B cell (primary cell): ENCODE data around the gene ABHD14A. TPM values are rescaled to one million over a fixed set of nuclear protein-coding genes. Genes with fewer than 3 reads are reported as not detected.

ENCODE experiments used
- ATAC-seq: fragments of 200-7000 bp; cut with Tn5 transposase; one replicate; pipeline ENCODE4 v1.10.0; 2021; ENCODE audit warnings: low read depth, mild to moderate bottlenecking, moderate number of reproducible peaks, moderate library complexity
- CTCF ChIA-PET: fragments of 350-600 bp; sonication (Branson Sonifier 250); formaldehyde crosslinking; loops from one replicate; lab custom pipeline; 2021; ENCODE audit warnings: antibody characterized with exemption, inconsistent platforms; lab: Charles Lee
- POLR2A ChIA-PET: fragments of 350-600 bp; sonication (Branson Sonifier 250); formaldehyde crosslinking; loops from one replicate; lab custom pipeline; 2021; ENCODE audit warnings: antibody characterized with exemption; lab: Charles Lee
- DNase-seq: peaks from one replicate; pipeline ENCODE4 v3.0.0; 2013
- H2AFZ ChIP-seq: 2 replicates; pipeline ENCODE4 v1.6.1; 2012; ENCODE audit warnings: mild to moderate bottlenecking, low read depth, low read length; ENCODE audit not compliant: insufficient read depth, poor library complexity, severe bottlenecking
- H3K27ac ChIP-seq, 2 donors: 1 replicate in 1 of 2; 2 replicates in 1 of 2; pipeline ENCODE4 v1.5.1; 2012 to 2013; ENCODE audit warnings: low read length in 2 of 2, mild to moderate bottlenecking in 2 of 2, moderate library complexity in 1 of 2
- H3K27me3 ChIP-seq, 4 experiments: fragments of 200-600 bp in 1 of 4; sonication (generic) in 1 of 4; replicated peaks in 1 of 4; 1 replicate in 2 of 4; 2 replicates in 2 of 4; pipeline versions ENCODE4 v1.6.1 to v1.7.0; 2013 to 2016; ENCODE audit warnings: low read length in 3 of 4, mild to moderate bottlenecking in 2 of 4, mixed read lengths in 1 of 4, moderate library complexity in 1 of 4; ENCODE audit not compliant: insufficient read depth in 4 of 4, control insufficient read depth in 3 of 4; ENCODE audit errors: control extremely low read depth in 1 of 4
- H3K36me3 ChIP-seq, 2 experiments: replicated peaks in 1 of 2; 1 replicate in 1 of 2; 2 replicates in 1 of 2; pipeline versions ENCODE4 v1.6.1 to v1.7.1; 2013; ENCODE audit warnings: low read length in 1 of 2; ENCODE audit not compliant: insufficient read depth in 2 of 2, control insufficient read depth in 1 of 2; ENCODE audit errors: control extremely low read depth in 1 of 2, extremely low read depth in 1 of 2
- H3K4me1 ChIP-seq, 2 donors: fragments of 200-600 bp in 1 of 2; sonication (generic) in 1 of 2; 1 replicate in 1 of 2; 2 replicates in 1 of 2; pipeline versions ENCODE4 v1.5.1 to v1.6.1; 2013 to 2017; ENCODE audit warnings: low read length in 2 of 2; ENCODE audit not compliant: control insufficient read depth in 2 of 2, insufficient read depth in 2 of 2
- H3K4me2 ChIP-seq: replicated peaks from 2 replicates; pipeline ENCODE3; 2012; ENCODE audit warnings: mild to moderate bottlenecking, low read depth, low read length; ENCODE audit not compliant: poor library complexity, severe bottlenecking
- H3K4me3 ChIP-seq, 5 experiments: fragments of 200-600 bp in 1 of 5; sonication (generic) in 1 of 5; 1 replicate in 3 of 5; 2 replicates in 2 of 5; pipeline versions ENCODE4 v1.5.1 to v1.7.0; 2011 to 2016; ENCODE audit warnings: low read length in 4 of 5, mild to moderate bottlenecking in 4 of 5, low read depth in 2 of 5, control low read depth in 1 of 5, moderate library complexity in 1 of 5; ENCODE audit not compliant: insufficient read depth in 1 of 5; ENCODE audit errors: control extremely low read depth in 1 of 5, extremely low read depth in 1 of 5
- H3K79me2 ChIP-seq: fragments of 200-600 bp; sonication (generic); one replicate; pipeline ENCODE4 v1.6.0; 2016; ENCODE audit warnings: low read length; ENCODE audit not compliant: control insufficient read depth, insufficient read depth
- H3K9ac ChIP-seq: fragments of 200-600 bp; sonication (generic); 2 replicates; pipeline ENCODE4 v1.6.1; 2017; ENCODE audit warnings: mild to moderate bottlenecking, low read length, moderate library complexity
- H3K9me3 ChIP-seq, 3 donors: one replicate each; pipeline versions ENCODE4 v1.6.1 to v1.7.1; 2013; ENCODE audit warnings: low read length in 2 of 3; ENCODE audit not compliant: control insufficient read depth in 2 of 3, insufficient read depth in 1 of 3; ENCODE audit errors: control extremely low read depth in 1 of 3
- H4K20me1 ChIP-seq: 2 replicates; pipeline ENCODE4 v1.6.0; 2012; ENCODE audit warnings: mild to moderate bottlenecking, low read length; ENCODE audit not compliant: insufficient read depth, control insufficient read depth, poor library complexity, severe bottlenecking
- H3K27ac Mint-ChIP-seq: one replicate; pipeline ENCODE4 v1.8.0; 2021; ENCODE audit warnings: mixed read lengths
- H3K27me3 Mint-ChIP-seq: one replicate; pipeline ENCODE4 v1.8.0; 2021; ENCODE audit warnings: mixed read lengths
- H3K4me1 Mint-ChIP-seq: one replicate; pipeline ENCODE4 v1.8.0; 2021; ENCODE audit warnings: mixed read lengths
- H3K4me3 Mint-ChIP-seq: one replicate; pipeline ENCODE4 v1.8.0; 2021; ENCODE audit warnings: mixed read lengths
- H3K9me3 Mint-ChIP-seq: one replicate; pipeline ENCODE4 v1.8.0; 2022; ENCODE audit warnings: mixed read lengths; ENCODE audit not compliant: insufficient read depth
- EZH2 ChIP-seq: IDR thresholded peaks from 2 replicates; pipeline ENCODE4 v1.6.1; 2012; ENCODE audit warnings: borderline replicate concordance, low read depth, mild to moderate bottlenecking, moderate library complexity, low read length; ENCODE audit not compliant: insufficient read depth, poor library complexity, severe bottlenecking
- WGBS: methylation state at CpG from one replicate; pipeline ENCODE4 v1.1.5; 2013; ENCODE audit warnings: missing lambda C conversion rate; ENCODE audit not compliant: insufficient coverage; 5-methylcytosine and 5-hydroxymethylcytosine counted together
- intact Hi-C: fragments of 100-400 bp; cut with micrococcal nuclease; formaldehyde crosslinking; loops from one replicate; pipeline ENCODE4 v1.10.0; 2022
- polyA plus RNA-seq: library from polyadenylated mRNA; depleted of rRNA; stranded (reverse); fragments of >200 nt; gene quantifications from 2 replicates; pipeline ENCODE4 v1.2.3, GENCODE V29; 2012
- total RNA-seq, 2 donors: library from RNA; stranded (reverse); fragments of 120-200 nt in 1 of 2; gene quantifications; 1 replicate in 1 of 2; 2 replicates in 1 of 2; pipeline versions ENCODE4 v1.2.3 to v1.2.4, GENCODE V29; 2013 to 2022
- TF ChIP-seq, protein P1 (sequence below): fragments of 200-600 bp; IDR thresholded peaks from one replicate; pipeline ENCODE4 v1.8.0; 2022; ENCODE audit warnings: antibody characterized with exemption, mild to moderate bottlenecking

ABHD14A gene
- total and polyA plus RNA-seq, 2 donors (not counting 1 experiment from before 2014, with no cell fraction given) = 11.9 to 28.8 TPM

DNA sequence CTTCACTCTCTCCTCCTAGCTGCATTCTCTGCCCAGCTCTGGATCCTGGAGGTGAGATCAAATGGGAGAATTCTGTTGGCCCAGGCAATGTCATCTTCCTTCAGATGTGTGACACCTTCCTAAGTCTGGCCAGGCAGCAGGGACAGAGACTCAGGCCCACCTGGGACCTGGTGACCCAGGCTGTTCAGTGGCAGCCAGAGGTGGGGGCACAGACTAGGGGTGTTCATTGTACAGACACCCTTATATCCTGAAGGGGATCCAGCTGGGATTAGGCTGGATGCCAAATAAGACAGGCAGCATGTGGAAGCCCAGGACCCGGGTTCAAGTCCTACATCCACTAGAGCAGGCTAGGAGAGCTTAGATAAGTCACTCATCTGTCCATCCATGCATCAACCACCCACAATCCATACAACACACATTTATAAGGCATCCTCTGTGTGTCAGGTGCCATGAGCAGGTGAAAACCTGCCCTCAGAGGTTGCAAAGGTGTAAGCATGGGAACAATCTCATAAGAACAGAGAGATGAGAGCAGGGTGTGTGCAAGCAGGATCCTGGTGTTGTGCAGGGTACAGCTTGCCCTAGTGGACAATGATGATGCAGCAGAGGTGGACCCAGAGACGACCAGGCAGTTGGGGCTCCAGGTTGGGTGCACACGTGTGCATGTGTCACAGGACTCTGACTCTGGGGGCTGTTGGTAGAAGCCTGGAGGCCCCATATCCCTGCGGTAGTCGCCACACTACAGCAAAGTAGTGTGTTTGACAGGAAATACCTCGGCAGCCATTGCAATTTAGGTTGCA, 39.1 kb downstream of the ABHD14A start:
- no peaks in the 10 kb centered on the region for H3K79me2 ChIP-seq
- CTCF ChIA-PET = interaction anchor here (0.9 to 1.8 kb wide), 3 partner anchors 11 to 40 kb away, joined by 3 to 5 read pairs (median 4); no protein-coding TSS in a partner anchor
- no peak overlapping the region for H3K9ac ChIP-seq

DNA sequence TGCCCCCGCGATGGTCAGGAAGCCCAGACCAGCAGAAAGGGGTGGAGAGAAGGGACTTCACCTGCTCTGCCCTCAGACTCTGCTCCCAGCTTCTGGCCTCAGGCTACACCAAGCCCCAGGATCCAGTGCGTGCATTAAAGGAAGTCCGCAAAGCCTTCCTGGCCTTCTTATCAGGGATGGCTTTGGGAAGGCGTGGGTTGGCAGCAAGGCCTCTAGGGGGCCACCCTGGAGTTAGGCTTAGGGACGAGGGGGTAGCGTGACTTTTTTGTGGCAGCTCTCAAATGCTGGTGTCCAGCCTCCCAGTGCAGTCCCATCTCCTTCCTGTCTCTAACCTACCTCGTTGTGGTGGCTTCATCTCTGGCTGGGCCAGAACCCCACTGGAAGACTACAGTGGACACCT, 39.7 kb downstream of the ABHD14A start:
- CTCF ChIA-PET = interaction anchor here (0.9 kb wide), 1 partner anchor 12 kb away, joined by 3 read pairs; no protein-coding TSS in a partner anchor

More for the DNA sequence above, 39.1 kb downstream of the ABHD14A start:
- TF ChIP-seq, protein P1, sequence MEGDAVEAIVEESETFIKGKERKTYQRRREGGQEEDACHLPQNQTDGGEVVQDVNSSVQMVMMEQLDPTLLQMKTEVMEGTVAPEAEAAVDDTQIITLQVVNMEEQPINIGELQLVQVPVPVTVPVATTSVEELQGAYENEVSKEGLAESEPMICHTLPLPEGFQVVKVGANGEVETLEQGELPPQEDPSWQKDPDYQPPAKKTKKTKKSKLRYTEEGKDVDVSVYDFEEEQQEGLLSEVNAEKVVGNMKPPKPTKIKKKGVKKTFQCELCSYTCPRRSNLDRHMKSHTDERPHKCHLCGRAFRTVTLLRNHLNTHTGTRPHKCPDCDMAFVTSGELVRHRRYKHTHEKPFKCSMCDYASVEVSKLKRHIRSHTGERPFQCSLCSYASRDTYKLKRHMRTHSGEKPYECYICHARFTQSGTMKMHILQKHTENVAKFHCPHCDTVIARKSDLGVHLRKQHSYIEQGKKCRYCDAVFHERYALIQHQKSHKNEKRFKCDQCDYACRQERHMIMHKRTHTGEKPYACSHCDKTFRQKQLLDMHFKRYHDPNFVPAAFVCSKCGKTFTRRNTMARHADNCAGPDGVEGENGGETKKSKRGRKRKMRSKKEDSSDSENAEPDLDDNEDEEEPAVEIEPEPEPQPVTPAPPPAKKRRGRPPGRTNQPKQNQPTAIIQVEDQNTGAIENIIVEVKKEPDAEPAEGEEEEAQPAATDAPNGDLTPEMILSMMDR = no peak
- TF ChIP-seq EZH2 = no peak
- Histone ChIP-seq H3K4me3 (no peak overlapping the region), H3K27me3 (peaks cover 0 to 3% (median 0%) of the 10 kb centered on the region in 4 experiments), H3K9me3 (no peaks in the 10 kb centered on the region), H3K4me2 (no peak overlapping the region), H3K4me1 (no peaks in the 10 kb centered on the region), H2AFZ (no peak overlapping the region), H3K36me3 (no peaks in the 10 kb centered on the region), H3K27ac (no peak overlapping the region), H4K20me1 (no peaks in the 10 kb centered on the region)
- 92% methylated on average over 5 of the region's 6 CpGs for WGBS
- Mint-ChIP-seq H3K4me1 (no peaks in the 10 kb centered on the region), H3K4me3 (no peak overlapping the region), H3K27me3 (peaks cover 3% of the 10 kb centered on the region), H3K9me3 (no peaks in the 10 kb centered on the region), H3K27ac (no peak overlapping the region)
- intact Hi-C loops = no loop called here
- POLR2A ChIA-PET = no interaction called here
- DNase-seq (no peak), ATAC-seq (no peak)

More for the DNA sequence above, 39.7 kb downstream of the ABHD14A start:
- Mint-ChIP-seq H3K4me3 (no peak overlapping the region), H3K27ac (no peak overlapping the region), H3K4me1 (no peaks in the 10 kb centered on the region), H3K9me3 (no peaks in the 10 kb centered on the region), H3K27me3 (peaks cover 3% of the 10 kb centered on the region)
- Histone ChIP-seq H3K79me2 (no peaks in the 10 kb centered on the region), H3K4me2 (no peak overlapping the region), H3K4me1 (no peaks in the 10 kb centered on the region), H3K4me3 (no peak overlapping the region), H3K9me3 (no peaks in the 10 kb centered on the region), H3K9ac (no peak overlapping the region), H3K27me3 (peaks cover 0 to 3% (median 0%) of the 10 kb centered on the region in 4 experiments), H3K27ac (no peak overlapping the region), H2AFZ (no peak overlapping the region), H3K36me3 (no peaks in the 10 kb centered on the region), H4K20me1 (no peaks in the 10 kb centered on the region)
- WGBS = 88% methylated on average over 8 of the region's 8 CpGs
- intact Hi-C loops = no loop called here
- ATAC-seq = no peak
- no peak for DNase-seq
- POLR2A ChIA-PET = no interaction called here
- TF ChIP-seq, protein P1 = no peak
- TF ChIP-seq EZH2 = no peak
